Vagina (tissue), 2 donors: ENCODE results near the gene MAN2A2.

Experiments used
- POLR2AphosphoS5 ChIP-seq, 2 donors: sonication (generic); formaldehyde crosslinking; IDR thresholded peaks; one replicate each; pipeline ENCODE4 v1.9.0; 2017; ENCODE audit warnings: antibody characterized with exemption in 2 of 2, mild to moderate bottlenecking in 2 of 2, low read depth in 1 of 2; ENCODE audit not compliant: insufficient read depth in 1 of 2
- TF ChIP-seq, protein P1 (sequence below), 3 experiments: fragments of 450-650 bp in 2 of 3; fragments of 200-600 bp in 1 of 3; sonication (generic) in 1 of 3; IDR thresholded peaks; one replicate each; pipeline ENCODE4 v1.5.1; 2017 to 2019; ENCODE audit warnings: antibody characterized with exemption in 3 of 3, mild to moderate bottlenecking in 2 of 3, moderate library complexity in 2 of 3

- TF ChIP-seq, protein P1, sequence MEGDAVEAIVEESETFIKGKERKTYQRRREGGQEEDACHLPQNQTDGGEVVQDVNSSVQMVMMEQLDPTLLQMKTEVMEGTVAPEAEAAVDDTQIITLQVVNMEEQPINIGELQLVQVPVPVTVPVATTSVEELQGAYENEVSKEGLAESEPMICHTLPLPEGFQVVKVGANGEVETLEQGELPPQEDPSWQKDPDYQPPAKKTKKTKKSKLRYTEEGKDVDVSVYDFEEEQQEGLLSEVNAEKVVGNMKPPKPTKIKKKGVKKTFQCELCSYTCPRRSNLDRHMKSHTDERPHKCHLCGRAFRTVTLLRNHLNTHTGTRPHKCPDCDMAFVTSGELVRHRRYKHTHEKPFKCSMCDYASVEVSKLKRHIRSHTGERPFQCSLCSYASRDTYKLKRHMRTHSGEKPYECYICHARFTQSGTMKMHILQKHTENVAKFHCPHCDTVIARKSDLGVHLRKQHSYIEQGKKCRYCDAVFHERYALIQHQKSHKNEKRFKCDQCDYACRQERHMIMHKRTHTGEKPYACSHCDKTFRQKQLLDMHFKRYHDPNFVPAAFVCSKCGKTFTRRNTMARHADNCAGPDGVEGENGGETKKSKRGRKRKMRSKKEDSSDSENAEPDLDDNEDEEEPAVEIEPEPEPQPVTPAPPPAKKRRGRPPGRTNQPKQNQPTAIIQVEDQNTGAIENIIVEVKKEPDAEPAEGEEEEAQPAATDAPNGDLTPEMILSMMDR (IDR thresholded peaks at IDR 0.05), result peak in 1 of 3 experiments; percentile 15
- peak; percentile 71 to 90 for TF ChIP-seq POLR2AphosphoS5 (IDR thresholded peaks at IDR 0.05; ENCODE audit: insufficient read depth in 1 of 2, low read depth in 1 of 2)
Measured at GRCh38 chr15:90934949-90935751, 32.0 kb downstream of the MAN2A2 start, which contains the start of gene UNC45A.
